ENCODE data around the gene KCTD13.

DNA sequence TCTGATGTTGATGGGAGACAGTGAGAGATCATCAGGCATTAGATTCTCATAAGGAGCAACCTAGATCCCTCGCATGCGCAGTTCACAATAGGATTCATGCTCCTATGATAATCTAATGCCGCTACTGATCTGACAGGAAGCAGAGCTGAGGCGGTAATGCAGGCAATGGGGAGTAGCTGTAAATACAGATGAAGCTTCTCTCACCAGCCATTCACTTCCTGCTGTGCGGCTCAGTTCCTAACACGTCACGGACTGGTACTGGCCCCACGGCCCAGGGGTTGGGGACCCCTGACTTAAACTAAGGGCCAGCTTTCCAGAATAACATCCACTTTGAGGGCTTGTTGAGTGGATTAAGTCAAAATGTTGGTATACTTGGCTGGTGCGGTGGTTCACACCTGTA lies 33.3 kb upstream of the KCTD13 start:
- no peak for TF ChIP-seq CTCF (IDR thresholded peaks at IDR 0.05)
- no peak for TF ChIP-seq POLR2A (IDR thresholded peaks at IDR 0.05)

All from breast epithelium (tissue), 3 donors.